HEK293T (cell line): ENCODE results near the gene DCBLD1.

Source experiments
- CTCF ChIA-PET: fragments of 350-600 bp; formaldehyde crosslinking; extraction: SDS; loops from one replicate; lab custom pipeline; 2021; ENCODE audit warnings: antibody characterized with exemption, inconsistent platforms; lab: Yijun Ruan, JAX
- POLR2A ChIA-PET: fragments of 350-600 bp; formaldehyde crosslinking; extraction: SDS; loops from one replicate; lab custom pipeline; 2020; ENCODE audit warnings: antibody characterized with exemption, inconsistent platforms; lab: Yijun Ruan, JAX
- DNase-seq: peaks from one replicate; pipeline ENCODE4 v3.0.0; 2012; ENCODE audit warnings: mixed read lengths; ENCODE audit errors: extremely low spot score
- ARNT ChIP-seq: fragments of 450-650 bp; IDR thresholded peaks from 2 replicates; pipeline ENCODE4 v1.6.1; 2017; ENCODE audit warnings: mild to moderate bottlenecking
- BHLHE40 ChIP-seq: fragments of 450-650 bp; IDR thresholded peaks from 2 replicates; pipeline ENCODE4 v1.6.1; 2016; ENCODE audit warnings: mild to moderate bottlenecking, moderate library complexity, borderline replicate concordance
- CTBP1 ChIP-seq: fragments of 450-650 bp; IDR thresholded peaks from 2 replicates; pipeline ENCODE4 v1.6.1; 2016; ENCODE audit warnings: borderline replicate concordance
- ELF4 ChIP-seq: fragments of 450-650 bp; IDR thresholded peaks from 2 replicates; pipeline ENCODE4 v1.6.1; 2017; ENCODE audit warnings: antibody characterized with exemption
- FOXA1 ChIP-seq: fragments of 450-650 bp; IDR thresholded peaks from 2 replicates; pipeline ENCODE4 v1.6.1; 2016; ENCODE audit warnings: mild to moderate bottlenecking
- FOXK2 ChIP-seq: fragments of 450-650 bp; IDR thresholded peaks from 2 replicates; pipeline ENCODE4 v1.6.1; 2016; ENCODE audit warnings: mild to moderate bottlenecking
- FOXM1 ChIP-seq: fragments of 450-650 bp; IDR thresholded peaks from 2 replicates; pipeline ENCODE4 v1.6.1; 2017; ENCODE audit warnings: mild to moderate bottlenecking, borderline replicate concordance
- HDGF ChIP-seq: fragments of 450-650 bp; IDR thresholded peaks from 2 replicates; pipeline ENCODE4 v1.6.1; 2017; ENCODE audit warnings: antibody characterized with exemption, borderline replicate concordance
- L3MBTL2 ChIP-seq: fragments of 450-650 bp; conservative IDR thresholded peaks from 2 replicates; pipeline ENCODE4 v1.6.1; 2016; ENCODE audit warnings: mild to moderate bottlenecking
- LEF1 ChIP-seq: fragments of 450-650 bp; IDR thresholded peaks from 2 replicates; pipeline ENCODE4 v1.6.1; 2017; ENCODE audit warnings: mild to moderate bottlenecking, borderline replicate concordance
- NFRKB ChIP-seq: fragments of 450-650 bp; IDR thresholded peaks from 2 replicates; pipeline ENCODE4 v1.6.1; 2016; ENCODE audit warnings: mild to moderate bottlenecking, moderate library complexity
- SP1 ChIP-seq: fragments of 450-650 bp; IDR thresholded peaks from 2 replicates; pipeline ENCODE4 v1.6.1; 2017
- SUZ12 ChIP-seq: fragments of 450-650 bp; IDR thresholded peaks from 2 replicates; pipeline ENCODE4 v1.6.1; 2016; ENCODE audit warnings: mild to moderate bottlenecking
- TARDBP ChIP-seq: fragments of 450-650 bp; IDR thresholded peaks from 2 replicates; pipeline ENCODE4 v1.6.1; 2016
- ZNF384 ChIP-seq: fragments of 450-650 bp; IDR thresholded peaks from 2 replicates; pipeline ENCODE4 v1.6.1; 2016
- TF ChIP-seq, protein P1 (sequence below): fragments of 450-650 bp; IDR thresholded peaks from 2 replicates; pipeline ENCODE4 v1.6.1; 2016

DCBLD1 gene

DNA sequence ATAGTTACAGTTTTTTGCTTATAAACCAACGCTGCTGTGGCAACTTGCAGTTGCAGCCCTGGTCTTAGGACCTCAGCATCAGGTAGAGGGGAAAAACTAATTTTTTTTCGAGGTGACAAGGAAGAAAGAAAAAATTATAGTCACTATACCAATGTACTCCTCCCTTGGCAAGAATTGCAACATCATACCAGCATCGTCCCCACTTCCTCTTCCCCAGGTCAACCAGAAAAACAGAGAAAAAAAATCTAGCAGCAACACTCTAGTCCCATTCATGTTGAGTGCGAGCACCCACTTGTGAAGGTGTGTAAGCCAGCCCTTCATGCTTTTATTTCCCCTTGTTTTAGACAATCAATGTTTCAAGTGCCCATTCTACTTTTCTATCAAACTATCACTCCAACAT is 13.1 kb upstream of the DCBLD1 start:
- CTCF ChIA-PET, result no interaction called here
- TF ChIP-seq ELF4 (no peak), FOXA1 (no peak), CTBP1 (no peak)

DNA sequence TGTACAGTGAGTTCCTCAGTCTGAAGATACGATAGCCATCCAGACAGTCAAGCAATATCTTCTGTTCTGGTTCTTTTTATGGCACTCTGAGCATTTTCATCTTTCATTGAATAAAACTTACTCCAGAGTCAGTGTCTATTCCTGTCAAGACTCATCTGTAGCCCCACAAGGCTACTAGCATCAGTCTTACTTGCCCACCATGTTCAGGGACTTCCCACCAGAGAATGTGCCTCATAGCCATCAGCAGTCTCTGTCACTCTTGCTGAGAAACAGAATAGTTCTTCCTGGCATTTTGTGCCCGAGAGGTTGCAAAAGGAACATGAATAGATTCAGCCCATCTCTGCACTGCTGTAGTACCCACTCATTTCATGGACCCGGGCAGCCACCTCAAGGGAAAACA is 12.7 kb upstream of the DCBLD1 start:
- CTCF ChIA-PET, result no interaction called here
- TF ChIP-seq ARNT, result no peak
- TF ChIP-seq CTBP1, result no peak
- TF ChIP-seq L3MBTL2, result no peak
- TF ChIP-seq TARDBP, result no peak
- TF ChIP-seq, protein P1, sequence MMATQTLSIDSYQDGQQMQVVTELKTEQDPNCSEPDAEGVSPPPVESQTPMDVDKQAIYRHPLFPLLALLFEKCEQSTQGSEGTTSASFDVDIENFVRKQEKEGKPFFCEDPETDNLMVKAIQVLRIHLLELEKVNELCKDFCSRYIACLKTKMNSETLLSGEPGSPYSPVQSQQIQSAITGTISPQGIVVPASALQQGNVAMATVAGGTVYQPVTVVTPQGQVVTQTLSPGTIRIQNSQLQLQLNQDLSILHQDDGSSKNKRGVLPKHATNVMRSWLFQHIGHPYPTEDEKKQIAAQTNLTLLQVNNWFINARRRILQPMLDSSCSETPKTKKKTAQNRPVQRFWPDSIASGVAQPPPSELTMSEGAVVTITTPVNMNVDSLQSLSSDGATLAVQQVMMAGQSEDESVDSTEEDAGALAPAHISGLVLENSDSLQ, result no peak
- no peak for TF ChIP-seq NFRKB
- POLR2A ChIA-PET, result no interaction called here
- DNase-seq, result no peak

More for the DNA sequence above, 13.1 kb upstream of the DCBLD1 start:
- POLR2A ChIA-PET, result no interaction called here
- DNase-seq, result no peak

- DNase-seq, result no peak
- ChIA-PET CTCF (no interaction called here), POLR2A (no interaction called here)
- TF ChIP-seq CTBP1 (no peak), FOXM1 (no peak), ELF4 (no peak), FOXK2 (no peak), ZNF384 (no peak), SUZ12 (no peak), ARNT (no peak), FOXA1 (no peak), HDGF (no peak), BHLHE40 (no peak), SP1 (no peak), NFRKB (no peak), LEF1 (no peak), L3MBTL2 (no peak), TARDBP (no peak)
- TF ChIP-seq, protein P1, result no peak
Measured at GRCh38 chr6:117472667-117473066, 9.8 kb upstream of the DCBLD1 start.

DNA sequence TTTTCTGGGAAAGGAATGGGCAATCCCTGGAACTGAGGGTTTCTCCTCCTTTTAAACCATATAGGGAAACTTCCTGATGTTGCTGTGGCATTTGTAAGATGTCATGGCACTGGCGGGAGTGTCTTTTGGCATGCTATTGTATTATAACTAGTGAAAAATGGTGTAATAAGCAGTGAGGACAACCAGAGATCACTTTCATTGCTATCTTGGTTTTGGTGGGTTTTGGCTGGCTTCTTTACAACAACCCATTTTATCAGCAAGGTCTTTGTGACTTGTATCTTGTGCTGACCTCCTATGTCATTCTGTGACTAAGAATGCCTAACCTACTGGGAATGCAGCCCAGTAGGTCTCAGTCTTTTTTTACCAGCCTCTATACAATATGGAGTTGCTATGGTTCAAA is 9.1 kb upstream of the DCBLD1 start:
- no peak for TF ChIP-seq BHLHE40
- TF ChIP-seq NFRKB, result no peak
- TF ChIP-seq LEF1, result no peak
- TF ChIP-seq L3MBTL2, result no peak
- TF ChIP-seq ZNF384, result no peak
- TF ChIP-seq, protein P1, result no peak
- no peak for TF ChIP-seq TARDBP
- no peak for TF ChIP-seq FOXM1
- TF ChIP-seq SUZ12, result no peak
- TF ChIP-seq ELF4, result no peak
- CTCF ChIA-PET, result no interaction called here
- POLR2A ChIA-PET, result no interaction called here
- no peak for DNase-seq

GRCh38 chr6:117477988-117478852 is 4.3 kb upstream of the DCBLD1 start:
- ChIA-PET POLR2A (interaction anchor here (0.6 to 1.2 kb wide), 2 partner anchors 124 to 1664 kb away, joined by 4 to 9 read pairs; partner anchors contain the start of gene GOPC), CTCF (interaction anchor here (0.7 to 1.0 kb wide), 4 partner anchors 12 to 76 kb away, joined by 3 to 5 read pairs (median 4); no protein-coding TSS in a partner anchor)
- no peak for TF ChIP-seq LEF1
- no peak for DNase-seq

DNA sequence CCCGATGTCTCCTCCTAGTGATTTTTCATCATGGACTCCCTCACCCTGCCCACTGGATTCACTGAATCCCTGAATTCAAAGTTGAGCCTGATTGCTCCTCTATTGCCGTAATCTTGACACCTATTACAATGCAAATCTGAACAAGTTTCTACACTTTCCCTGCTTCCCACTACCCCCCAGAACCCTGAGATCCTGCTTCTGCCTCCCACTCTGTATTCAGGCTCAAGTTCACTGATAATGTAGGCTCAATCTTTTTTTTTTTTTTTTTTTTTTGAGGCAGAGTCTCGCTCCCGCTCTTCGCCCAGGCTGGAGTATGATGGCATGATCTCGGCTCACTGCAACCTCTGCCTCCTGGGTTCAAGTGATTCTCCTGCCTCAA is 3.6 kb upstream of the DCBLD1 start:
- CTCF ChIA-PET, result interaction anchor here (1.0 kb wide), 2 partner anchors 26 to 76 kb away, joined by 3 read pairs; no protein-coding TSS in a partner anchor
- POLR2A ChIA-PET, result interaction anchor here (0.6 kb wide), 1 partner anchor 1663 kb away, joined by 4 read pairs; no protein-coding TSS in a partner anchor
- TF ChIP-seq FOXK2 (no peak), SP1 (no peak), ZNF384 (no peak), LEF1 (no peak), NFRKB (no peak)
- DNase-seq, result no peak

DNA sequence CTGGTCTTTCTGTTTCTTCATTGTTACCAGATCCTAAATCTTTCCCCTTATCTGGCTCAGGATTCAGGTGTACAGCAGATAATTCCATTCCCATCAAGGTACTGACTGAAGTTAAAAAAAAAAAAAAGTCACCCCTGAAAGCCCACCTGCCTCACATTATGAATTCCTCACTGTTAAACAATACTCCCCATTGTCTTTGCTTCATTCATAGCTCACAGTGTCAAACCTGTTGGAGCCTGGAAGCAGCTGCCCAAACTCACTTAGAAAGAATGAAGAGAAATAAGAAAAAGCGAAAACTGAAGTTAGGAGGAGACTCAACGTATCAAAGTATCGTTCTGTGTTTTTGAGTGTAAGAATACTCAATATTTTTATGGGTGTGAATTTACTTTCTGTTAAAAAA is 1.8 kb upstream of the DCBLD1 start:
- ChIA-PET POLR2A (interaction anchor here (1.2 kb wide), 1 partner anchor 13 kb away, joined by 3 read pairs; no protein-coding TSS in a partner anchor), CTCF (interaction anchor here (0.7 kb wide), 1 partner anchor 14 kb away, joined by 7 read pairs; no protein-coding TSS in a partner anchor)
- no peak for TF ChIP-seq SUZ12
- DNase-seq, result no peak
